Medulla oblongata (tissue), 1 donor: ENCODE measurements around the gene OR5AL1.
"Not testable (repeated sequence)": the region's sequence is repeated elsewhere in the genome, so short reads cannot be mapped to it uniquely, and the experiment has no call there.

Experiments used
- DNase-seq: peaks from one replicate; pipeline ENCODE4 v3.0.0-alpha.2; 2015; ENCODE audit errors: extremely low spot score

Gene OR5AL1

DNA sequence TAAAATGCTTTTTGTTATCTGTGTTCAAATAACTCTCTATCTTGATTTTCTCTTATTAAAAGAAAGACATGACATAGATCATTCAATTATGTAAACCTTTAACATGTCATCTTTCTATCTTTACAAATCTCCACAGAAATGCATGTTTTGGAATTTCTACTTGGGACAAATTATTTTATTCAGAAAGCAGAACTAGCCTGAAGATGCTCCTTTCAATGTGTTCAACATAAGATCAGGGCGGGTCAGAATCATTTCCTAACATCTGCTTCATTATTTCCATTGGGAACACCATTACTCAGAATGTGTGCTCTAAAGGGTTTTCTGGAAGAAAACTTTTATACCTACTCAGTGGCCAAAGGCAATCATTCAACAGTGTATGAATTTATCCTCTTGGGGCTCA lies at the start of gene OR5AL1:
Gene OR5AL1 (plus strand): TSS at position 301 of the 400 bp plus-strand sequence.
- DNase-seq: no peak

DNA sequence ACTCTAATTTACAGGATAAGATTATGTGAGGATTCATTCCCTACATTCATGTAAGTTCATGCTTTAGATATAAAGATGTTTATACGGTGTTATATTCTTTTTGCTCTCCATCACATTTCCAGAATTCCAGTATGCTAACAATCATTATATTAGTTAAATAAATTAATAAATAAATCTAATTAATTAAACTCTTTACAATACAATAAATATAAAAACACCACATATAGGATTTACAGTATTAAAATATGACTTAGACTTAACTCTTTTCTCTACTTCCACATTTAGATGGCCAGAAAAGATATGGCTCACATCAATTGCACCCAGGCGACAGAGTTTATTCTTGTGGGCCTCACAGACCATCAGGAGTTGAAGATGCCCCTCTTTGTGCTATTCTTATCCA lies 37.2 kb upstream of the OR5AL1 start, which contains the start of gene OR8U1:
Gene OR8U1 (plus strand): TSS at position 301 of the 400 bp plus-strand sequence. CDS start 0 bp downstream, at position 301.
- no peak for DNase-seq

GRCh38 chr11:56380120-56380519 lies 32.4 kb upstream of the OR5AL1 start:
- DNase-seq: no peak

GRCh38 chr11:56394381-56394780 lies 18.1 kb upstream of the OR5AL1 start:
- no peak for DNase-seq

GRCh38 chr11:56396047-56396446 lies 16.4 kb upstream of the OR5AL1 start:
- DNase-seq: no peak

DNA sequence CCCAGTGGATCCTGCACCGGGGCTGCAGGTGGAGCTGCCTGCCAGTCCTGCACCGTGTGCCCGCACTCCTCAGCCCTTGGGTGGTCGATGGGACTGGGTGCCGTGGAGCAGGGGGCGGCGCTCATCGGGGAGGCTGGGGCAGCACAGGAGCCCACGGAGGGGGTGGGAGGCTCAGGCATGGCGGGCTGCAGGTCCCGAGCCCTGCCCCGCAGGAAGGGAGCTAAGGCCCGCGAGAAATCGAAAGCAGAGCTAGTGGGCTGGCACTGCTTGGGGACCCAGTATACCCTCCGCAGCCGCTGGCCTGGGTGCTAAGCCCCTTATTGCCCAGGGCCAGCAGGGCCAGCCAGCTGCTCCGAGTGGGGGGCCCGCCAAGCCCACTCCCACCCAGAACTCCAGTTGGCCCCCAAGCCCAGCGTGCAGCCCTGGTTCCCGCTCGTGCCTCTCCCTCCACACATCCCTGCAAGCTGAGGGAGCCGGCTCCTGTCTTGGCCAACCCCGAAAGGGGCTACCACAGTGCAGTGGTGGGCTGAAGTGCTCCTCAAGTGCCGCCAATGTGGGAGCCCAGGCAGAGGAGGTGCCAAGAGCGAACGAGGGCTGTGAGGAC lies 10.5 kb upstream of the OR5AL1 start:
- not testable (repeated sequence) for DNase-seq

- DNase-seq: no peak
Observed at GRCh38 chr11:56404393-56404792, 8.1 kb upstream of the OR5AL1 start.

DNA sequence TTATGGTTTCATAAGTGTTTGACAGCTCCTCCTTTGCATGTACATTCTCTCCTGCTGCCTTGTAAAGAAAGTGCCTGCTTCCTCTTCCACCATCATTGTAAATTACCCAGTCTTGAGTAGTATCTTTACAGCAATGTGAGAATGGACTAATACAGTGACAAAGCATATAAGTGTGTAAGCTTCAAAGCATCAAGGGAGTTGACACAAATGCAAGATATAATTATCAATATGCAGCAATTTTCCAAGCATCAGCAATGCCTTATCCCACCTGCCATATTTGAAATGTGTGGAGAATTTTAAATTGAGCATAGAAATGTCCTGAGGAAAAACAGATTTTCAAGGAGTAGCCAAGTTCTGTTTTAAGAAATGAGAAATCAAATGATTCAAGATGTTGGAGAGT lies 1.7 kb upstream of the OR5AL1 start:
- DNase-seq: no peak

DNA sequence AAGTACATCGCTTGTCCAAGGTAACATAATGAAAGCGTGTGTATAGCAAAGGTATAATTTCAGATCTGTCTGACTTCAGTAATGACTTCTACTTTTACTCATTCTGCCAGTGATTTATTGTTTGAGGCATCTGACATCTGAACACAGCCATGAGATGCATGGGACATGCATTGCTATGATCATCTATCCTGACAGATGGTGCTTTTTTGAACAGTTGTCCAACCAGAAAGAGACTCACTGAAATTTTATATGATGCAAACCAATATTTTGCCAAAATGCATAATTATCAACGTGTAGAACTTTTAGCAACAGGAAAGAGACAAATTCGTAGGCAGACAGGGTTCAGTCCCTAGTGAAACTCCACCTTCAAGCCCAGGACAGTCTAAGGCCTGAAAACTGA lies 41.0 kb downstream of the OR5AL1 start:
- DNase-seq: no peak

DNA sequence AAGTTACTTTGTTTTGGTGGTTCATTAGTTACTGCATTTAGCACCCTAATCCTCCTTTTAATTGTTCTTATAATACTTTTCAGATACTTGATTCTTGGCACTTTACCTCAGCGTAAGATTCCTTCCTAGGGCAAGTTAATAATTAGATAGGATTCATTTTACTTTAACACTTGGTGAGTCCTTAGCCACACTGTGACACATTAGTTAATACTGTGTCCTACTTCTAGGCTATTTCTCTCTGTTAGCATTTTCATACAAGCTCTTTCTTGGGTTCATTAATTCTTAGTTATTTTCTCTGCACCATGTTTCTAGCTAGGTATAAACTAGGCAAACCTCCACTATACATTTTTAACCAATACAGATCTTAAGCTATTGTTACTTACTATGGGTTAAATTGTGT lies 44.6 kb downstream of the OR5AL1 start:
- no peak for DNase-seq
